Left ventricle myocardium superior (tissue), 1 donor: ENCODE results near the gene SMCO2. TPM values are rescaled to one million over a fixed set of nuclear protein-coding genes. Genes with fewer than 3 reads are reported as not detected.

Experiments
- ATAC-seq: fragments of 200-7000 bp; cut with Tn5 transposase; one replicate; pipeline ENCODE4 v1.9.1; 2020; ENCODE audit warnings: mild to moderate bottlenecking, moderate library complexity
- DNase-seq: peaks from one replicate; pipeline ENCODE4 v3.0.0-alpha.2; 2020
- intact Hi-C: fragments of 100-400 bp; cut with micrococcal nuclease; formaldehyde crosslinking; loops from one replicate; pipeline ENCODE4 v1.11.0; 2022
- long read RNA-seq: library from polyadenylated mRNA; unstranded; transcript quantifications from one replicate; pipeline ENCODE4 v2.0.0, GENCODE V29; 2021
- total RNA-seq: library from RNA; stranded (reverse); fragmentation: NEBNext Ultra II Directional; extraction: Animal tissue kit (Norgen Biotek cat#: 25700); gene quantifications from one replicate; pipeline ENCODE4 v1.2.1, GENCODE V29; 2021
- donor health status: DM: no; HTN: yes; CAD: no; lungs with severe emphysema.

Gene SMCO2
- total RNA-seq, result not detected
- long read RNA-seq, result 0 reads

DNA sequence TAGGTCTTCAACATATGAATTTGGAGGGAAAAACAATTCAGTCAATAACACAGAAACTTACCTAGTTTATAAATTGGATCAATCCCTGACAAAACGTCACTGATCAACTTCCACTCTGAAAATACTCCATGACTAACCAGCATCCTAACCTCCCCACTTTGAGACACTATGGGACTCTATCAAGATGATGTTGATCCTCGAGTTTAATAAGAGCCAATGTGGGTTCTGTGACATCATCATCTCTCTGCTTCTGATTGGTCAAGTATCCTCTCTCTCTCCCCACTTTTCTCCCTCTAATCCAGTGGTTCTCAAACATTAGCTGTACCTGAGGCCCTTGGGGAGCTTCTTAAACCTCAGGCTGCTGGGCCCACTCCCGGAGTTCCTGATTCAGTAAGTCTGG is at the start of gene SMCO2:
SMCO2 (plus strand) TSS at position 301 of the 400 bp plus-strand sequence. CDS start 23,896 bp downstream, outside the sequence.
- DNase-seq (no peak), ATAC-seq (no peak)
- intact Hi-C loops, result loop anchor here (10.0 kb wide), 1 partner anchor 48 kb away; no protein-coding TSS in a partner anchor

DNA sequence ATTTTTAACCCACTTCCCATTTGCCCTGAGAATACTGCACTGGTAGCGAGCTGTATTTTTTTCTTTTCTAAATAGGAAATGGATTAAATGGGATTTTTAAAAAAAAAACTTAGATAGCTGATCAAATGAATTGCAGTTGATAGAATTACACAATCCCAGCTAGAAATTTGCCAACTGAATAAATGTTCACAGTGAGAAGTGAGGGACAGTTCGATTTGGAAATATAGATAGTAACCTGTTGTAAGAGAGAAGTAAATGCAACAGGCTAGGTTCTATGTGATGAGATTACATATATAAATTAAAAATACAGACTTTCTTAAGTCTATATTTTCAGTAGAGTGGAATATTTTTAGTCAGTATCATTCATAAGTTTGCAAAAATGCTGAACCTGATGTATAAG is 48.1 kb upstream of the SMCO2 start:
- DNase-seq (no peak), ATAC-seq (no peak)
- intact Hi-C loops, result no loop called here

DNA sequence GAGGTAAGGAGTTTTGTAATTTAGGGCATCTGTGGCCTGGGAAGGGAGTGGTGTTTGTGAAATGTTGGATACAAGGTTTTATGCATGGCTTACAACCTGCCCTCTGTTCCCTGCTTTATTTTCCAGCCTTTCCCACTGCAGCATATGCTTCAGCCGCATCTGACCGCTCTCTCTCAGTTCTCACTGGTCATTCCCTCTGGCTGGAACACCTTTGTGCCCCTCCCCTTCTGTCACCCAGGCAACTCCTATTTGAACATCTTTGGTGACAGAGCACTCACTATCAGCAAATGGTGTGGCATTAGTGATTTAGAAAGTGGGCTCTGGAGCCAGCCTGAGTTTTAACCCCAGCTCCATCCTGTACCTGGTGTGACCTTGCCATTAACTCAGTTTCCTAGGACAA is 47.5 kb upstream of the SMCO2 start:
- ATAC-seq, result no peak
- no peak for DNase-seq
- intact Hi-C loops, result no loop called here

DNA sequence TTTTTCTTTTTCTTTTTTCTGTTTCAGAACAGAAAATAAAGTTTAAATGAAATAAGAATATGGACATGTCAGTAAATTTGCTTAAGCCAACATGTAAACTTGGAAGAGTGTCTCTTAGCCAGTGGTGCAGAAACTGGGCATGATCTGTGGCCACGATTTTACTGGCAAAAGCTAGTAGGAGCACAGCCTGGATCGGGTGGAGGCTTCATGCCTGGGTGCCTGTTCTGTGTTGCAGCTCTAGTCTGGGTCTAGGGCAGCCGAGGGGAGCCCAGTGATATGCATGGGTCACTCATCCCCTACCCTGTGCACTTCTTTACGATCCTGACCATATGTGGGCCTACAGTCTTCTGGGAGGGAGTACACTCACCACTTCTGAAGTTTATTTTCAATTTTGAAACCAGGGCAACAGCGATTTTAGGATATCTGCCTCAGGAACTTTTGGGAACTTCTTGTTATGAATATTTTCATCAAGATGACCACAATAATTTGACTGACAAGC is 45.6 kb upstream of the SMCO2 start:
- intact Hi-C loops, result no loop called here
- DNase-seq (no peak), ATAC-seq (no peak)

DNA sequence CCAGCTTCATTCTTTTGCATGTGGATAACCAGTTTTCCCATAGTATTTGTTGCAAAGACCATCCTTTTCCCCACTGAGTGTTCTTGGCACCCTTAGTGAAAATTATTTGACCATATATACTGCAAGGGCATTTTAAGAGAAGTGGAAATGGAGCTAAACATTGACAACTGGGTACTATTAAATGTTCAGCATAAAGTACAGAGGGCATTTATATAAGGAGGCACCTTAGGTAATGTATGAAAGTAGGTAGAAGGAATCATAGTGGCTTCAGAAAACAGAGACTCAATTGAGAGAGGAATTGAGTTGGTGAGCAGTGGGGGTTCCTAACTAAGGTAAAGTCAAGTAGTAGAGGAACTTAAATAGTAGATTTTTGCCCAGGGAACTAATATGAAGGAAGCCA is 34.5 kb upstream of the SMCO2 start:
- ATAC-seq (no peak), DNase-seq (no peak)
- intact Hi-C loops, result no loop called here

DNA sequence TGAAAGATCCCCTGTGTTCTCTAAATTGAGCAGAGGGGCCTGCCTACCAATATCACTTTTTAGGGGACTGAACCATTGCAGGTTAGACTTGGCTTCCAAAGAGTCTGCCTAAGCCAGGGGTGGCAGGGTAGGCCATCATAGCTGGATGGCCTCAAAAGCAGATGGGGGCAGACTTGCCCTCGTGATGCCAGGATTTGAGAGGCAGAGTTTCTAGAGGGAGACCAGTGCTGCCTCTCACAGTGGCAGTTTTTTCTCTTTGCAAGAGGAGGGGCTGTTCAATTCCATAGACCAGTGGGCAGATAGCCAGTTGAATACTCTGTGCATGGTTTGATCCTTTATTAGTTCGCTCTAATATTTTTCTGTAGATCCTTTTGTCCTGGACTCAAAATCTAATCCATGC is 23.8 kb upstream of the SMCO2 start:
- DNase-seq (no peak), ATAC-seq (no peak)
- intact Hi-C loops, result no loop called here

DNA sequence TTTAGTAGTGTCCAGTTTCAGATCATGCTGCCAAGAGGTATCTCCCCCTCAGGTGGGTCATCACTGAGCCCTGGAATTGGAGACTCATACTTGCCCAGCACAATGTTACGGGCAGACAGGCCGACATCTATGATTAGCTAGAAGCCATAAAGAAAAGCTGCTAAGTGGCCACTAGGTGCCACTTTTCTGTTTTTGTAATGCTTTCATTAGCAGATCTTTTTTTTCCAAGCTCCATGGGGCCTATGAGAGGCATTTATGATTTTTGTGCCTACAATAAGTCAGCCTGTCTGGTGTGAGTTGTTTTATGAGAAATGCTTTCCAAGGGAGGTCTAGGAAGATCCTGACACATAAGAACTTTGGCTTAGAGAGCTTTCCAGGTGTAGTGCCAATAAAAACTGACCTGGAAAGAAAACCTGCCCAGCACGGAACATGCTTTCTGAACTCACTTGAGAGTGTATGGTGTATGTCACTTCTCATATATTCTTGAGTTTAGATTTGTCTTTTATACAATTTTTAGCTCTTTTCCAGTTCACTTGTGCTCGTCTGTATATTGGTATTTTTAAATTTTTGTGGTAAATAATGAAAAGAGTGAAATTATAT is 21.8 kb upstream of the SMCO2 start:
- intact Hi-C loops, result no loop called here
- DNase-seq, result no peak
- peak; percentile 89 for ATAC-seq

DNA sequence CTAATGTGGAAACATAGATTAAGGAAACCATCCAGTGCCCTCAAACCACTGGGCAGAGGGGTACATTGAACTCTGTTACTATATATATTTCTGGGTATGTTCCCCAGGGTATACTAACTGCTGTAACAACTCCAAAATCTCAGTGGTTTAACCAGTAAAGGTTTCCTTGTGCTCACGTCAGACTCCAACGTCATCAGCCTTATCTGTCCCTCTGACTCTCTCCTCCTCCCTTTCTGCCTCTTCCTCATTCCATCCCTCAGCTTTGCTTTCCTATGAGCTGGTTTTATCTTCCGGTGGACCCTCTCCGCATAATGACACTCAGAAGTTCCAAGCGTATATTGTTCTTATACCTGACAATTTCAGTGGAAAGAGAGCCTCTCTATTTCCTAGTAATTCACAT is 21.2 kb upstream of the SMCO2 start:
- intact Hi-C loops, result no loop called here
- DNase-seq (no peak), ATAC-seq (no peak)

DNA sequence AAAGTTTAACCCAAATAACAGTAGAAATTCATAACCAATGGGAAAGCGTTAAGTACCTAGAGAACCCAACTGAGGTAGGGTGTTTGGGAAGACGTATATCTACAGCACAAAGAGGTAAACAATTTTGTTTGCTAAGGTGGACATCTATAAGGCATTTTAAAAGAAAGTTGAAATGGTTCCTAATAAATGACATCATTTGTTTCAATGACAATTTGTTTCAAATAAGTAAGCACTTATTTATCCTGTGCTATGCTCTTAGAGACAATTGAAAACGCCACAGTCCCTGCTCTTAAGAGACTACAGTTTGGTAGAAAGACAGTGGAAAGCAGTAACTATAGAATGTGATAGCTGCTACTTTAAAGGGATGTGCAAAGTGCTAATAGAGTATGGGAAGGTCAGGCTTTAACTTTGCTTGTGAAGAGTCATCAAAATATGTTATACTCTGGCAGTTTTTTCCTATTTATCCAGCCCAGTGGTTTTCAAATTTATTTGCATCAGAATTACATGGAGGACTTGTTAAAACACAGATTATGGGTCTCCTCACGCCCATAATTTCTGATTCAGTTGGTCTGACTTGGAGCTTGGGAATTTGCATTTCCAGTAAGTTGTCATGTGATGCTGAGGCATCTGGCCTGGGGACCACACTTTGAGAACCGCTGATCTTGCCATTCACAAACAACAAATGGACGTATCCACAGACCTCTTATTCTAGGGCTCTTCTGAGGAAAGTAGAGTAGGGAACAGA is 19.6 kb upstream of the SMCO2 start:
- ATAC-seq (no peak), DNase-seq (no peak)
- intact Hi-C loops, result no loop called here

DNA sequence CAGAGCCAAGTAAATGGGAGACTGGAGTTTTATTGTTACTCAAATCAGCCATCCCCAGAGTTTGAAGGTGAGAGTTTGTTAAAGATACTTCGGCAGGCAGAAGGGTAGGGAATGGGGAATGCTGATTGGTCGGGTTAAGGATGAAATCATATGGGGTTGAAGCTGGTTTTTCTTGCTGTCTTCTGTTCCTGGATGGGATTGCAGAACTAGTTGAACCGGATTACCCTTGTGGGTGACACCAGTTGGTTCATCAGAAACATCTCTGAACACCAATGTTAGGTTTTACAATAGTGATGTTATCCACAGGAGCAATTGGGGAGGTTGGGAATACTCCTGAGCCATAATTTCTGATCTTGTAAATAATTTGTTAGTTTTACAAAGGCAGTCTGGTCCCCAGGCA is 18.7 kb upstream of the SMCO2 start:
- intact Hi-C loops, result no loop called here
- DNase-seq, result no peak

DNA sequence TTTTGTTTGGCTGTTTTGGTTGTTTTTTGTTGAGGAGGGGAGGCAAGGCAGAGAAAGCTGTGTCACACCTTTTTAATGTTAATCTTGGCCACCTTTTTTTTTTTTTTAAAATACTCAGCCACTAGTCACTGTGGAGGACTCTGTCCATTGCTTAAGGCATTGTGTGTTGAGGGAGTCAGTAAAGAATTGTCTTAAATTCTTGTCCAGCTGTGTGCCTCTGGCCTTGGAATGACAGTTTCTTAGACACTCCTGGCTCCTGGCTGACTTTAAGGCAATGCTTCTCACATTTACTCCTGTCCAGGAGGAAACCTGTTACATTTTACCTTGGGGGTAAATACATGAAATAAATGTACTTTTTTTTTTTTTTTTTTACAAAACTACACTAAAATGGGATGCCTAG is 18.1 kb upstream of the SMCO2 start:
- intact Hi-C loops, result no loop called here
- DNase-seq, result no peak
- no peak for ATAC-seq

More for the DNA sequence above, 18.7 kb upstream of the SMCO2 start:
- no peak for ATAC-seq

DNA sequence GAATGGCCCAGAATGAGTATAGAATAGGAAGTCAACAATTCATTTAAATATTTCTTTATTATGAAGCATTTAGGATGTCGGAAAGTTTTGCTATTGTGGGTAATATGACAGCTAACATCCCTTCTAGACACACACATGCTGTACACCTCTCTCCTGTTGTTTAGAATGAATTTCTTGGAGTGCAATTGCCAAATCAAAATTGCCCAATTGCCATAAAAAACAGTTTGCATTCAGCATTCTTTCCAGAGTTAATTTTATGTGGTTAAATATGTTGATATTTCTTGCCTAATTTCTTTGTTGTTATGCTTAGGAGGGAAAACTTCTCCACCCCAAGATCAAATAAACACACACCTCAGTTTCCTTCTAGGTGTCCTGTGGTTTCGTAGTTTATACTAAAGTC is 16.9 kb upstream of the SMCO2 start:
- DNase-seq (no peak), ATAC-seq (no peak)
- intact Hi-C loops, result loop anchor here (5.0 kb wide), 1 partner anchor 223 kb away; no protein-coding TSS in a partner anchor

DNA sequence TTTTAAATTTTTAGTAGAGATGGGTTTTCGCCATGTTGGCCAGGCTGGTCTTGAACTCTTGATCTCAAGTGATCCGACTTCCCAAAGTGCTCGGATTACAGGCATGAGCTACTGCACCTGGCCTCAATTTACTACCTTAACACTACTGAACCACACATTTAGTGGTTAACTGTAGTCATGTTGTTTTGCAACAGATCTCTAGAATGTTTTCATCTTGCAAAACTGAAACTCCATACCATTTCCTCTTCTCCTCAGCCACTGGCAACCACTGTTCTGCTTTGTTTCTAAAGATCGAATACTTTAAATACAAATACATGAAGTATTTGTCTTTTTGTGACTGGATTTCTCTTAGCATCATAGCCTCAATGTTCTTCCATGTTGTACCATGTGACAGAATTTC is 15.4 kb upstream of the SMCO2 start:
- ATAC-seq (no peak), DNase-seq (no peak)
- intact Hi-C loops, result loop anchor here (5.0 kb wide), 1 partner anchor 221 kb away; no protein-coding TSS in a partner anchor

DNA sequence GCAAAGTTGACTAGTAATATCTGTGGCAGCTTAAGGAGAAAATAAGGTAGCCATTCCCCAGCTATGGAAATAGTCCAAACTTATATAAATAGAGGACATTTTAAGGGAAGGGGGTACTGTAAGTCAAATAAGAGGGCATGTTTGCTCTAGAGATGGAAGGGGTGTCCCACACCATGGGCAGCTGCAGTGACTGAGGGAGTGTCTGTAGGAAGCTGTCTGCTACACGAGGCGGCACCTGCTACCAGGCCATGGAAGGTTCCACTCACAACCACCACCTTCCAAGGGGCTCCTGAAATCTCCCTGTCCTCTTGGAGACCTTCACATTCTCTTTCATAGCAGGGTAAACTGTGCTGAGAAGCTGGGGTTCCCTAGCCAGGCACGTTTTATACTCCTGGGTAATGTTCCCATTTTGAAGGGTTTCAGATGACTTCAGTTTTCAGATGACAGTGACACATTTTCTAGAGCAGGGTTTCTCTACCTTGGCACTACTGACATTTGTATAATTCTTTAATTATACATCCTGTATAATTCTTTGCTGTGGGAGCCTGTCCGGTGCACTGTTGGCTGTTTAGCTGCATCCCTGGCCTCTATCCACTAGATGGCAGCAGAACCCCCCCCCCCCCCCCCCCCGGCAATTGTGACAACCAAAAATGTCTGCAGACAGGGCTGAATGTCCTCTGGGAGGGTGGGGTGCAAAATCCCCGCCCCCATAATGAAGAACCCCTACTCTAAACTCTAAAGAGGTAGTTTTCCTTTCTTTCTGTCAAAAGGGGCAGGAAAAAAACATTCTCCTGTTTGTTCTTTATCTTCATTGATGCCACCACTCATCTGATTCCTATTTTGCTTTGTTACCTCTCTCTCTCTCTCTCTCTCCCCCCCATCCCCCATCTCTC is 11.6 kb upstream of the SMCO2 start:
- peak; percentile 29 for DNase-seq
- intact Hi-C loops, result loop anchor here (5.0 kb wide), 1 partner anchor 217 kb away; no protein-coding TSS in a partner anchor

DNA sequence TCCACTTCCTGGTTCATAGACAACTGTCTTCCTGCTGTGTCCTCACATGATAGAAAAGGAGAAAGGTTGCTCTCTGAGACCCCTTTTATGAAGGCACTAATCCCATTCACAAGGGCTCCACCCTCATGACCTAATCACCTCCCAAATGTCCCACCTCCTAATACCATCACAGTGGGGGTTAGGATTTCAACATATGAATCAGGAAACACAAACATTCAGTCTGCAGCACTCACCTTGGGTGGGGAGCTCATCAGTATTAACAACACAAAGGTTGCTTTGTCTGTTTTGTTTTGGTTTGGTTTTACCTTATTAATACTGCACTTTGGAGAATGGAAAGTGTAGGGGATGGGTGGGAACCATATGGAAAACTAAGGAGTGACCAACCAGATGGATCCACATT is 10.5 kb upstream of the SMCO2 start:
- DNase-seq (no peak), ATAC-seq (no peak)
- intact Hi-C loops, result no loop called here

More for the DNA sequence above, 11.6 kb upstream of the SMCO2 start:
- ATAC-seq, result peak; percentile 63

DNA sequence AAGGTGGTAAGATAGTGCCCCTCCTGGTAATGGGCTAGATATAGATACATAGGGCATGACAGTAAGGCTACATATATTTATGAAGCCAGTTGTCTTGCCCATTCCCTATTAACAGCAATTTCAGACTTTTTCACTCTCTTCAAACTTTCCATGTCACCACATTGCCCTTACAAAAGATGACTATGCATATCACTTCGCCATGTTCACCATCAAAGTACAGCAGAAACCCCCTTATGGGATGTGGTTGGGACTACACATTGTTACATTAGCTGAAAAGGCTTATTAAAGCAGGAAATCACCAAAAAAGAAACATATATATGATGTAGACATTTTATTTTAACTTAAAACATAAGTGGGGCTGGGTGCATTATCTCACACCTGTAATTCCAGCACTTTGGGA is 9.8 kb upstream of the SMCO2 start:
- intact Hi-C loops, result no loop called here
- ATAC-seq, result no peak

DNA sequence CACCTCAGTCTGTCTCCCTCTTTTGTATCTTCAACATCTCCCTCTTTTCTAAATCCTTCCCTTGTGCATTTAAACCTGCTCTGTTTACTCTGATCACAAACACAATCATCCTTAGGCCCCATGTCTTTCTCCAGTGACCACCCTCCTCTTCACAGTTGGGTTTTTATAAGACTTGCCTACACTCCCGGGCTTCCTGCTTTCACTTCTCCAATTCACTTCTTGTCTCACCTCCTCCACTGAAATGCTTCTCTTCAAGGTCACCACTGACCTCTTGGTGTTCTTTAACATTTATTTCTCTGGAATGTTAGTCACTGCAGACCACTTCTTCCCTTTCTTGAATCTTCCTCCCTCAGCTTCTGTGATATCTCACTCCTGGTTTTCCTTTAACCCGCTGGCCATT is 8.7 kb upstream of the SMCO2 start:
- intact Hi-C loops, result no loop called here
- no peak for ATAC-seq
- DNase-seq, result no peak

More for the DNA sequence above, 9.8 kb upstream of the SMCO2 start:
- DNase-seq, result no peak

DNA sequence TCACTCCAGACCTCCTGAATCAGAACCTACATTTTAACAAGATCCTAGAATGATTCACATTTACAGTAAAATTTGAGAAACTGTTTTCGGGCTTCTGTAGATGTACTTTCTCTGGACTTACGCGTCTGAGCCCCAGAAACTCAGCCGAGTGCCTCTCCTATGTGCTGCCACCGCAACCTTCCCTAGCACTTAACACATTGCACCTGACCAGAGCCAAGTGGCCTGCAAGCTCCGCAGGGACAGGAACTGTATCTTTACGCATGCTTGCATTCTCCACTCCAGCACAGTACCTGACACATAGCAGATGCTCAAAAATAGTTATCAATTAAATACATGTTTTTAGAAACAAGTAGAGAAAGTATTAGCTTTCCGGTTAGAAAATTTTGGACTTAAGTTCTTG is 1.2 kb downstream of the SMCO2 start:
- intact Hi-C loops, result loop anchor here (10.0 kb wide), 1 partner anchor 47 kb away; no protein-coding TSS in a partner anchor
- no peak for DNase-seq
- no peak for ATAC-seq

DNA sequence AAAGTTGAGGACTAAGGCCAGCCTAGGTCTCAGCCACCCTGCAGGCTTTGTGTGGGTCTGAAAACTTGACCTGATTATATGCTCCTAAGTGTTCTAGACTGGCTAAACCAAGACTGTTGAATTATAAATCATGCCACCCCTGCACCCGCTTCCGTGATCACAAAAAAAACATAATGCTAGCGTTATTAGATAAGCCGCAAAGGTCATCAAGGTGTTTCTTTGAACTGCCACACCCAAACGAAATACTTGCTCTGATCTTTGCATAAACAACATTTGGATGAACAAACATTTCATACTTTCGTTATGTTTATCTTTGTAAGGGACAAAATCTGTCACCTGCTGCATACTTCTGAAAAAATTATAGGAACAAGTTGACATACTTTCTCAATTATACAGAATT is 2.5 kb downstream of the SMCO2 start:
- ATAC-seq (no peak), DNase-seq (no peak)
- intact Hi-C loops, result loop anchor here (10.0 kb wide), 1 partner anchor 46 kb away; no protein-coding TSS in a partner anchor
